ENCODE results near the gene OSBPL3. TPM values are rescaled to one million over a fixed set of nuclear protein-coding genes. Genes with fewer than 3 reads are reported as not detected.

The OSBPL3 gene
- total RNA-seq, 1 experiment from 2014 or later: 13.7 TPM

GRCh38 chr7:24979470-24979862 lies 512 bp downstream of the OSBPL3 start:
- DNase-seq (ENCODE audit: low spot score): peak; percentile 81

- DNase-seq (ENCODE audit: low spot score): peak; percentile 70
Measured at GRCh38 chr7:24978843-24979469, 1.0 kb downstream of the OSBPL3 start.

- no peak for DNase-seq (ENCODE audit: low spot score)
Measured at GRCh38 chr7:24975644-24976260, 4.2 kb downstream of the OSBPL3 start.

- no peak for DNase-seq (ENCODE audit: low spot score)
Measured at GRCh38 chr7:24975172-24975571, 4.8 kb downstream of the OSBPL3 start.

GRCh38 chr7:24974026-24974832 lies 5.7 kb downstream of the OSBPL3 start:
- DNase-seq (ENCODE audit: low spot score): no peak

GRCh38 chr7:24972991-24973390 lies 7.0 kb downstream of the OSBPL3 start:
- no peak for DNase-seq (ENCODE audit: low spot score)

- DNase-seq (ENCODE audit: low spot score): no peak
Measured at GRCh38 chr7:24972166-24972477, 7.9 kb downstream of the OSBPL3 start.

- DNase-seq (ENCODE audit: low spot score): peak; percentile 75
Measured at GRCh38 chr7:24971333-24972165, 8.4 kb downstream of the OSBPL3 start.

- no peak for DNase-seq (ENCODE audit: low spot score)
Measured at GRCh38 chr7:24970676-24971075, 9.3 kb downstream of the OSBPL3 start.

- DNase-seq (ENCODE audit: low spot score): no peak
Measured at GRCh38 chr7:24968165-24968564, 11.8 kb downstream of the OSBPL3 start.

GRCh38 chr7:24967696-24968095 lies 12.3 kb downstream of the OSBPL3 start:
- DNase-seq (ENCODE audit: low spot score): no peak

- DNase-seq (ENCODE audit: low spot score): no peak
Measured at GRCh38 chr7:24966802-24967201, 13.2 kb downstream of the OSBPL3 start.

GRCh38 chr7:24965831-24966708 lies 13.9 kb downstream of the OSBPL3 start:
- peak; percentile 79 for DNase-seq (ENCODE audit: low spot score)

- DNase-seq (ENCODE audit: low spot score): no peak
Measured at GRCh38 chr7:24964191-24964590, 15.8 kb downstream of the OSBPL3 start.

- DNase-seq (ENCODE audit: low spot score): no peak
Measured at GRCh38 chr7:24963218-24963617, 16.8 kb downstream of the OSBPL3 start.

- DNase-seq (ENCODE audit: low spot score): no peak
Measured at GRCh38 chr7:24962418-24962962, 17.5 kb downstream of the OSBPL3 start.

- DNase-seq (ENCODE audit: low spot score): no peak
Measured at GRCh38 chr7:24959735-24960485, 20.1 kb downstream of the OSBPL3 start.

GRCh38 chr7:24958399-24958798 lies 21.6 kb downstream of the OSBPL3 start:
- no peak for DNase-seq (ENCODE audit: low spot score)

GRCh38 chr7:24956021-24956420 lies 24.0 kb downstream of the OSBPL3 start:
- DNase-seq (ENCODE audit: low spot score): no peak

GRCh38 chr7:24955313-24955712 lies 24.7 kb downstream of the OSBPL3 start:
- DNase-seq (ENCODE audit: low spot score): no peak

Data from HT-29 (cell line).